Small intestine (tissue), 7 donors: ENCODE measurements around the gene KBTBD2. TPM values are rescaled to one million over a fixed set of nuclear protein-coding genes. Genes with fewer than 3 reads are reported as not detected.
"Not testable (repeated sequence)": the region's sequence is repeated elsewhere in the genome, so short reads cannot be mapped to it uniquely, and the experiment has no call there.

Source experiments
- DNase-seq, 2 donors: peaks; one replicate each; pipeline versions ENCODE4 v3.0.0 to v3.0.0-alpha.2; 2013
- FAIRE-seq: peaks from 2 replicates; lab custom pipeline; 2012; peaks lifted over from hg19 to GRCh38; lab: Jason Lieb, UNC
- H3K27ac ChIP-seq, 3 donors: one replicate each; pipeline ENCODE4 v1.5.1; 2013; ENCODE audit warnings: low read length in 2 of 3, mild to moderate bottlenecking in 2 of 3, control low read depth in 1 of 3, inconsistent platforms in 1 of 3, low read depth in 1 of 3, moderate library complexity in 1 of 3
- H3K27me3 ChIP-seq, 3 donors: one replicate each; pipeline ENCODE4 v1.6.1; 2013; ENCODE audit warnings: low read length in 3 of 3, inconsistent platforms in 1 of 3; ENCODE audit not compliant: control insufficient read depth in 3 of 3, insufficient read depth in 3 of 3
- H3K36me3 ChIP-seq, 3 donors: one replicate each; pipeline ENCODE4 v1.6.1; 2013; ENCODE audit warnings: low read length in 3 of 3, inconsistent platforms in 1 of 3, low read depth in 1 of 3, mild to moderate bottlenecking in 1 of 3, moderate library complexity in 1 of 3; ENCODE audit not compliant: control insufficient read depth in 3 of 3, insufficient read depth in 2 of 3
- H3K4me1 ChIP-seq, 3 donors: one replicate each; pipeline ENCODE4 v1.6.1; 2013; ENCODE audit warnings: low read length in 2 of 3, inconsistent platforms in 1 of 3, low read depth in 1 of 3, mild to moderate bottlenecking in 1 of 3, moderate library complexity in 1 of 3; ENCODE audit not compliant: control insufficient read depth in 3 of 3, insufficient read depth in 2 of 3
- H3K4me3 ChIP-seq, 3 donors: one replicate each; pipeline ENCODE4 v1.5.1; 2013; ENCODE audit warnings: low read length in 3 of 3, control low read depth in 1 of 3, inconsistent platforms in 1 of 3, low read depth in 1 of 3, mild to moderate bottlenecking in 1 of 3, moderate library complexity in 1 of 3
- H3K9me3 ChIP-seq, 2 donors: one replicate each; pipeline ENCODE4 v1.6.1; 2013; ENCODE audit warnings: low read depth in 1 of 2, low read length in 1 of 2; ENCODE audit not compliant: control insufficient read depth in 2 of 2, insufficient read depth in 1 of 2
- WGBS, 3 donors: extraction: QIAGEN DNeasy Blood & Tissue Kit; methylation state at CpG; one replicate each; pipeline ENCODE4 v1.1.7; 2013; 5-methylcytosine and 5-hydroxymethylcytosine counted together
- polyA plus RNA-seq, 4 donors: library from polyadenylated mRNA; stranded (reverse) in 3 of 4; unstranded in 1 of 4; fragments of 200-250 nt in 3 of 4; fragments of 120-200 nt in 1 of 4; gene quantifications; one replicate each; pipeline versions ENCODE4 v1.2.1 to v1.2.3, GENCODE V29; 2013
- donor health status: healthy with polysubstance abuse.
- donor health status: control.
- donor health status: control.
- donor health status: Bipolar disorder and iron deficiency.
- donor health status: healthy.

The KBTBD2 gene
- polyA plus RNA-seq, 4 donors: 10.8 to 45.0 (median 14.4) TPM

GRCh38 chr7:32901629-32902028 lies 10.1 kb upstream of the KBTBD2 start:
- DNase-seq (no peak), FAIRE-seq (no peak)
- H3K36me3 ChIP-seq: peaks cover 0 to 2% (median 0%) of the 10 kb centered on the region in 3 donors
- WGBS, 3 donors: 91 to 94% (median 92%) methylated on average over 7 of the region's 7 CpGs
- H3K27me3 ChIP-seq: no peaks in the 10 kb centered on the region
- H3K9me3 ChIP-seq: no peaks in the 10 kb centered on the region
- H3K27ac ChIP-seq: no peak overlapping the region
- no peak overlapping the region for H3K4me3 ChIP-seq
- peaks cover 0 to 11% (median 0%) of the 10 kb centered on the region in 3 donors for H3K4me1 ChIP-seq

- FAIRE-seq: no peak
- peak; percentile 58 for DNase-seq
- H3K36me3 ChIP-seq: peaks cover 0 to 2% (median 0%) of the 10 kb centered on the region in 3 donors
- 61 to 78% (median 61%) methylated on average over 4 of the region's 4 CpGs for WGBS, 3 donors
- H3K9me3 ChIP-seq: no peaks in the 10 kb centered on the region
- no peaks in the 10 kb centered on the region for H3K27me3 ChIP-seq
- no peak overlapping the region for H3K4me3 ChIP-seq
- peak overlapping the region in 1 of 3 donors; percentile 52 for H3K27ac ChIP-seq
- peaks cover 0 to 11% (median 0%) of the 10 kb centered on the region in 3 donors for H3K4me1 ChIP-seq
Observed at GRCh38 chr7:32900433-32900995, 9.0 kb upstream of the KBTBD2 start.

GRCh38 chr7:32897376-32897775 lies 5.8 kb upstream of the KBTBD2 start:
- H3K9me3 ChIP-seq, H3K27ac ChIP-seq, H3K27me3 ChIP-seq, H3K36me3 ChIP-seq, FAIRE-seq, H3K4me3 ChIP-seq, DNase-seq: not testable (repeated sequence)
- 56 to 84% (median 69%) methylated on average over 6 of the region's 6 CpGs for WGBS, 3 donors
- H3K4me1 ChIP-seq: peaks cover 0 to 27% (median 7%) of the 10 kb centered on the region in 3 donors

- H3K36me3 ChIP-seq: peaks cover 0 to 2% (median 0%) of the 10 kb centered on the region in 3 donors
- no peaks in the 10 kb centered on the region for H3K27me3 ChIP-seq
- H3K4me1 ChIP-seq: peaks cover 0 to 29% (median 7%) of the 10 kb centered on the region in 3 donors
- WGBS, 3 donors: 92% methylated on average over 6 of the region's 6 CpGs
- H3K4me3 ChIP-seq: no peak overlapping the region
- DNase-seq (no peak), FAIRE-seq (no peak)
- H3K27ac ChIP-seq: no peak overlapping the region
- no peaks in the 10 kb centered on the region for H3K9me3 ChIP-seq
Observed at GRCh38 chr7:32896564-32897347, 5.2 kb upstream of the KBTBD2 start.

- DNase-seq (peak in 1 of 2 donors; percentile 28), FAIRE-seq (no peak)
- peak overlapping the region in 1 of 3 donors; percentile 40 for H3K27ac ChIP-seq
- no peak overlapping the region for H3K4me3 ChIP-seq
- peaks cover 0 to 18% (median 7%) of the 10 kb centered on the region in 3 donors for H3K4me1 ChIP-seq
- H3K27me3 ChIP-seq: no peaks in the 10 kb centered on the region
- H3K9me3 ChIP-seq: no peaks in the 10 kb centered on the region
- H3K36me3 ChIP-seq: no peaks in the 10 kb centered on the region
- WGBS, 3 donors: 77 to 85% (median 84%) methylated on average over 4 of the region's 4 CpGs
Observed at GRCh38 chr7:32894171-32894570, 2.6 kb upstream of the KBTBD2 start.

- H3K27me3 ChIP-seq: no peaks in the 10 kb centered on the region
- H3K27ac ChIP-seq: no peak overlapping the region
- H3K4me3 ChIP-seq: no peak overlapping the region
- peaks cover 0 to 20% (median 7%) of the 10 kb centered on the region in 3 donors for H3K4me1 ChIP-seq
- WGBS, 3 donors: 88 to 91% (median 88%) methylated on average over 3 of the region's 3 CpGs
- no peaks in the 10 kb centered on the region for H3K9me3 ChIP-seq
- DNase-seq (peak in 1 of 2 donors; percentile 19), FAIRE-seq (no peak)
- no peaks in the 10 kb centered on the region for H3K36me3 ChIP-seq
Observed at GRCh38 chr7:32893722-32894121, 2.2 kb upstream of the KBTBD2 start.

GRCh38 chr7:32893207-32893524 lies 1.6 kb upstream of the KBTBD2 start:
- H3K27me3 ChIP-seq: no peaks in the 10 kb centered on the region
- H3K4me1 ChIP-seq: peaks cover 0 to 22% (median 7%) of the 10 kb centered on the region in 3 donors
- FAIRE-seq (no peak), DNase-seq (no peak)
- H3K36me3 ChIP-seq: no peaks in the 10 kb centered on the region
- WGBS, 3 donors: 13 to 50% (median 32%) methylated on average over 4 of the region's 4 CpGs
- peak overlapping the region; percentile 95 to 100 (median 96) for H3K27ac ChIP-seq
- H3K4me3 ChIP-seq: no peak overlapping the region
- no peaks in the 10 kb centered on the region for H3K9me3 ChIP-seq

- FAIRE-seq: no peak
- 0 to 1% (median 1%) methylated on average over 20 to 22 of the region's 22 CpGs for WGBS, 3 donors
- Histone ChIP-seq H3K4me3 (peak overlapping the region; percentile 54 to 100 (median 93)), H3K36me3 (no peaks in the 10 kb centered on the region), H3K27ac (peak overlapping the region; percentile 95 to 100 (median 96)), H3K27me3 (no peaks in the 10 kb centered on the region), H3K4me1 (peaks cover 0 to 22% (median 9%) of the 10 kb centered on the region in 3 donors), H3K9me3 (no peaks in the 10 kb centered on the region)
- DNase-seq: peak; percentile 72 to 85
Observed at GRCh38 chr7:32892521-32893206, 1.1 kb upstream of the KBTBD2 start.
